IMR-90 (cell line): ENCODE measurements around the gene GJB4. TPM values are rescaled to one million over a fixed set of nuclear protein-coding genes. Genes with fewer than 3 reads are reported as not detected.

Experiments used
- ATAC-seq: fragments of 200-7000 bp; cut with Tn5 transposase; 2 replicates; pipeline ENCODE4 v1.9.1; 2020; ENCODE audit warnings: low read depth, mild to moderate bottlenecking, moderate library complexity
- BruUV-seq: library from RNA; stranded (reverse); fragments of 400-500 nt; replicated peaks from 2 replicates; lab custom pipeline; 2021; lab: Mats Ljungman, UMichigan
- CTCF ChIA-PET: fragments of 300-600 bp; formaldehyde crosslinking; extraction: SDS; loops from one replicate; lab custom pipeline; 2021; ENCODE audit warnings: antibody characterized with exemption; lab: Yijun Ruan, JAX
- POLR2A ChIA-PET: fragments of 300-600 bp; sonication (Branson Sonifier 250); formaldehyde crosslinking; loops from one replicate; lab custom pipeline; 2022; ENCODE audit warnings: antibody characterized with exemption; ENCODE audit not compliant: unreplicated experiment; lab: Charles Lee
- DNase-seq: peaks from one replicate; pipeline ENCODE4 v3.0.0; 2013
- H2AFZ ChIP-seq: replicated peaks from 2 replicates; pipeline ENCODE3; 2013; ENCODE audit warnings: low read length, mild to moderate bottlenecking; ENCODE audit not compliant: poor library complexity
- H2AK5ac ChIP-seq: 2 replicates; pipeline ENCODE4 v1.6.1; 2013; ENCODE audit warnings: low read depth, low read length, inconsistent platforms
- H2AK9ac ChIP-seq: replicated peaks from 2 replicates; pipeline ENCODE3; 2013; ENCODE audit warnings: mild to moderate bottlenecking, low read depth, low read length, moderate library complexity; ENCODE audit not compliant: poor library complexity
- H2BK120ac ChIP-seq: 2 replicates; pipeline ENCODE4 v1.6.1; 2013; ENCODE audit warnings: low read depth, low read length, inconsistent platforms
- H2BK15ac ChIP-seq: 3 replicates; pipeline ENCODE4 v1.6.1; 2013; ENCODE audit warnings: low read depth, low read length, inconsistent platforms
- H2BK20ac ChIP-seq: 2 replicates; pipeline ENCODE4 v1.6.1; 2013; ENCODE audit warnings: low read depth, mild to moderate bottlenecking, inconsistent platforms, low read length, moderate library complexity
- H2BK5ac ChIP-seq: 2 replicates; pipeline ENCODE4 v1.6.1; 2013; ENCODE audit warnings: mild to moderate bottlenecking, low read depth, low read length, inconsistent platforms; ENCODE audit not compliant: poor library complexity, severe bottlenecking
- H3K14ac ChIP-seq: replicated peaks from 2 replicates; pipeline ENCODE4 v1.6.1; 2013; ENCODE audit warnings: low read depth, low read length, inconsistent platforms
- H3K18ac ChIP-seq: 2 replicates; pipeline ENCODE4 v1.6.1; 2013; ENCODE audit warnings: low read depth, low read length, control low read depth
- H3K23ac ChIP-seq: 2 replicates; pipeline ENCODE4 v1.6.1; 2013; ENCODE audit warnings: low read depth, low read length, inconsistent platforms
- H3K27ac ChIP-seq: 2 replicates; pipeline ENCODE4 v1.5.1; 2013; ENCODE audit warnings: mild to moderate bottlenecking, control low read depth, low read length; ENCODE audit not compliant: insufficient read depth
- H3K27me3 ChIP-seq: 2 replicates; pipeline ENCODE4 v1.6.1; 2013; ENCODE audit warnings: low read length; ENCODE audit not compliant: control insufficient read depth, insufficient read depth
- H3K36me3 ChIP-seq: 2 replicates; pipeline ENCODE4 v1.6.1; 2013; ENCODE audit warnings: low read length, mixed read lengths; ENCODE audit not compliant: control insufficient read depth, insufficient read depth
- H3K4ac ChIP-seq: 2 replicates; pipeline ENCODE4 v1.6.1; 2013; ENCODE audit warnings: low read depth, low read length, inconsistent platforms
- H3K4me1 ChIP-seq: 2 replicates; pipeline ENCODE4 v1.6.1; 2013; ENCODE audit warnings: low read length, mixed read lengths; ENCODE audit not compliant: control insufficient read depth, insufficient read depth
- H3K4me2 ChIP-seq: 2 replicates; pipeline ENCODE4 v1.6.1; 2013; ENCODE audit warnings: low read depth, mild to moderate bottlenecking, control low read depth, low read length, moderate library complexity
- H3K4me3 ChIP-seq: 2 replicates; pipeline ENCODE4 v1.5.1; 2013; ENCODE audit warnings: low read depth, mild to moderate bottlenecking, control low read depth, low read length, moderate library complexity; ENCODE audit not compliant: insufficient read depth
- H3K56ac ChIP-seq: 2 replicates; pipeline ENCODE4 v1.6.1; 2013; ENCODE audit warnings: low read length, inconsistent platforms; ENCODE audit not compliant: insufficient read depth; ENCODE audit errors: extremely low read depth
- H3K79me1 ChIP-seq, 2 experiments: 2 replicates each; pipeline ENCODE4 v1.6.1; 2013; ENCODE audit warnings: low read length in 2 of 2, inconsistent platforms in 1 of 2, low read depth in 1 of 2
- H3K9ac ChIP-seq: 2 replicates; pipeline ENCODE4 v1.6.1; 2013; ENCODE audit warnings: low read depth, low read length, control low read depth
- H3K9me1 ChIP-seq: 2 replicates; pipeline ENCODE4 v1.6.1; 2013; ENCODE audit warnings: low read length, inconsistent platforms; ENCODE audit not compliant: insufficient read depth
- H3K9me3 ChIP-seq: 2 replicates; pipeline ENCODE4 v1.6.1; 2013; ENCODE audit warnings: low read length; ENCODE audit not compliant: control insufficient read depth, insufficient read depth
- H4K20me1 ChIP-seq: 2 replicates; pipeline ENCODE4 v1.6.1; 2013; ENCODE audit warnings: low read length, inconsistent platforms; ENCODE audit not compliant: insufficient read depth
- H4K5ac ChIP-seq: 2 replicates; pipeline ENCODE4 v1.6.1; 2013; ENCODE audit warnings: mild to moderate bottlenecking, low read depth, low read length, control low read depth
- H4K8ac ChIP-seq, 2 experiments: 2 replicates each; pipeline ENCODE4 v1.6.1; 2013; ENCODE audit warnings: low read depth in 2 of 2, low read length in 2 of 2, control low read depth in 1 of 2, inconsistent platforms in 1 of 2
- H4K91ac ChIP-seq: 2 replicates; pipeline ENCODE4 v1.6.1; 2013; ENCODE audit warnings: low read depth, low read length, inconsistent platforms; ENCODE audit not compliant: insufficient read depth
- CHD1 ChIP-seq: IDR thresholded peaks from 2 replicates; pipeline ENCODE4 v1.6.1; 2012; ENCODE audit warnings: low read depth, low read length, improper control_type of control experiment
- WGBS, 2 experiments: methylation state at CpG; one replicate each; pipeline versions ENCODE4 v1.1.5 to v1.1.7; 2013; ENCODE audit warnings: missing lambda C conversion rate in 2 of 2; ENCODE audit not compliant: insufficient read length in 1 of 2; ENCODE audit errors: extremely low coverage in 2 of 2; 5-methylcytosine and 5-hydroxymethylcytosine counted together
- dilution Hi-C: fragments of 300-500 bp; cut with HindIII; formaldehyde crosslinking; loops from one replicate; pipeline ENCODE4 v1.14.3; 2018; ENCODE audit warnings: low sequenced_read_pairs; ENCODE audit not compliant: unreplicated experiment
- in situ Hi-C: fragments of 300-500 bp; cut with MboI; formaldehyde crosslinking; loops from 3 replicates; pipeline ENCODE4 v1.14.3; 2019; ENCODE audit warnings: low sequenced_read_pairs, inconsistent platforms, mixed read lengths
- intact Hi-C: fragments of 100-400 bp; cut with micrococcal nuclease; formaldehyde crosslinking; loops from 2 replicates; pipeline ENCODE4 v1.10.0; 2022
- polyA plus RNA-seq, 3 experiments: library from polyadenylated mRNA; depleted of rRNA; stranded (reverse); fragments of >200 nt; gene quantifications; 2 replicates each; pipeline ENCODE4 v1.2.3, GENCODE V29; 2012; ENCODE audit warnings: low replicate concordance in 1 of 3
- total RNA-seq: library from RNA; depleted of rRNA; stranded (reverse); fragments of >200 nt; gene quantifications from 2 replicates; pipeline ENCODE4 v1.2.3, GENCODE V29; 2012

Gene GJB4
- total and polyA plus RNA-seq, 2 of the 4 experiments (the other 2 are of a cell fraction), result not detected

DNA sequence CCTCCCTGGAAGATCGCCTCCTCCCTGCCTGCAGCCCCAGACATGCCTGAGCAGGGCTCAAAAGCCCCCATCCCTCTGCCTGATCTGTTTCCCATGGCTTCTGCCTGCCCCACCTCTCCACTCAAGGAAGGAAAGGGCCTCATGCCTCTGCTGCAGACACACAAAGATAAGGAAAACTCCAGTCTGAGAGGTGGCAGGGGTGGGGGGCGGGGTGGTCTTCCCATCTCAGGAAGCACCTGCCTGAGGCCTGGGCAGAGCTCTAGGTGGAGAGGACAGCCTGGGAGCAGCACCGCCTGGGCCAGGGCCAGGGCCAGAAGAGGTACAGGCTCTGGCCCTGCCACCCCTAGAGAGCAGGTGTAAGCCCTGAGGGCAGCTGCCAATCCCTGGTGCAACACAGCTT lies 17.4 kb downstream of the GJB4 start:
- no peak overlapping the region for H3K4ac ChIP-seq
- DNase-seq (no peak), ATAC-seq (no peak)
- H3K9me3 ChIP-seq, result no peaks in the 10 kb centered on the region
- peaks cover 33% of the 10 kb centered on the region for H3K27me3 ChIP-seq
- H3K4me3 ChIP-seq, result no peak overlapping the region
- H3K9ac ChIP-seq, result no peak overlapping the region
- H3K27ac ChIP-seq, result no peak overlapping the region
- no peak overlapping the region for H3K18ac ChIP-seq
- no peak overlapping the region for H3K56ac ChIP-seq
- CTCF ChIA-PET, result no interaction called here
- no CpG with 5 or more reads among the region's 3 CpGs for WGBS, 2 experiments
- no peak for TF ChIP-seq CHD1
- H3K23ac ChIP-seq, result no peak overlapping the region
- H3K4me2 ChIP-seq, result no peak overlapping the region
- H3K79me1 ChIP-seq, result no peaks in the 10 kb centered on the region
- H2BK20ac ChIP-seq, result no peak overlapping the region
- no peak overlapping the region for H2AK5ac ChIP-seq
- H3K9me1 ChIP-seq, result no peaks in the 10 kb centered on the region
- H2BK120ac ChIP-seq, result no peak overlapping the region
- H4K20me1 ChIP-seq, result no peaks in the 10 kb centered on the region; the same call in 1 of the 2 replicates
- H4K5ac ChIP-seq, result no peak overlapping the region
- no peak overlapping the region for H2AFZ ChIP-seq
- H3K36me3 ChIP-seq, result no peaks in the 10 kb centered on the region
- dilution Hi-C loops, result no loop called here
- in situ Hi-C loops, result no loop called here
- no peak overlapping the region for H2BK5ac ChIP-seq
- H4K8ac ChIP-seq, result no peak overlapping the region
- intact Hi-C loops, result no loop called here
- peaks cover 5% of the 10 kb centered on the region; the same call in 1 of the 2 replicates for H3K4me1 ChIP-seq
- no peak overlapping the region for H2AK9ac ChIP-seq
- no TSS peak for BruUV-seq
- no peak overlapping the region for H3K14ac ChIP-seq
- no peak overlapping the region for H2BK15ac ChIP-seq
- POLR2A ChIA-PET, result no interaction called here
- H4K91ac ChIP-seq, result no peak overlapping the region
